NCI-H2227 (cell line): ENCODE measurements around the gene HOMER2.
"Not testable (repeated sequence)": the region's sequence is repeated elsewhere in the genome, so short reads cannot be mapped to it uniquely, and the experiment has no call there.

ENCODE experiments used
- DNase-seq: peaks from one replicate; lab custom pipeline; 2025; ENCODE audit not compliant: unreplicated experiment; lab: John Stamatoyannopoulos, UW

Gene HOMER2

GRCh38 chr15:82898961-82899360 is 53.6 kb downstream of the HOMER2 start:
- no peak for DNase-seq

- no peak for DNase-seq
Observed at GRCh38 chr15:82895983-82896382, 56.5 kb downstream of the HOMER2 start.

- DNase-seq: peak; percentile 37
Observed at GRCh38 chr15:82894971-82895520, 57.5 kb downstream of the HOMER2 start.

- DNase-seq: not testable (repeated sequence)
Observed at GRCh38 chr15:82893473-82893872, 59.0 kb downstream of the HOMER2 start.

GRCh38 chr15:82892573-82892972 is 59.9 kb downstream of the HOMER2 start:
- no peak for DNase-seq

- DNase-seq: no peak
Observed at GRCh38 chr15:82890995-82891390, 61.5 kb downstream of the HOMER2 start.

GRCh38 chr15:82890338-82890994 is 62.1 kb downstream of the HOMER2 start:
- DNase-seq: no peak

GRCh38 chr15:82882273-82882928 is 70.1 kb downstream of the HOMER2 start:
- DNase-seq: no peak

- DNase-seq: no peak
Observed at GRCh38 chr15:82881747-82882146, 70.8 kb downstream of the HOMER2 start.

GRCh38 chr15:82880704-82881103 is 71.8 kb downstream of the HOMER2 start:
- no peak for DNase-seq

GRCh38 chr15:82878325-82878724 is 74.2 kb downstream of the HOMER2 start:
- DNase-seq: no peak

GRCh38 chr15:82877825-82878224 is 74.7 kb downstream of the HOMER2 start:
- DNase-seq: no peak

- DNase-seq: no peak
Observed at GRCh38 chr15:82875411-82876003, 77.0 kb downstream of the HOMER2 start.

- no peak for DNase-seq
Observed at GRCh38 chr15:82874961-82875360, 77.6 kb downstream of the HOMER2 start.

- no peak for DNase-seq
Observed at GRCh38 chr15:82874267-82874666, 78.3 kb downstream of the HOMER2 start.

GRCh38 chr15:82873000-82873680 is 79.4 kb downstream of the HOMER2 start:
- DNase-seq: no peak

- no peak for DNase-seq
Observed at GRCh38 chr15:82871832-82872484, 80.6 kb downstream of the HOMER2 start.

GRCh38 chr15:82871358-82871757 is 81.2 kb downstream of the HOMER2 start:
- peak; percentile 64 for DNase-seq

GRCh38 chr15:82870727-82871320 is 81.7 kb downstream of the HOMER2 start:
- DNase-seq: peak; percentile 64

- not testable (repeated sequence) for DNase-seq
Observed at GRCh38 chr15:82865981-82866380, 86.5 kb downstream of the HOMER2 start.

- DNase-seq: not testable (repeated sequence)
Observed at GRCh38 chr15:82865581-82865980, 86.9 kb downstream of the HOMER2 start.
